Measurements from ENCODE around the gene OSBPL3. TPM values are rescaled to one million over a fixed set of nuclear protein-coding genes. Genes with fewer than 3 reads are reported as not detected.

OSBPL3 gene
- total RNA-seq, 1 donor from 2014 or later = 8.0 TPM

GRCh38 chr7:24784277-24784676, 195.7 kb downstream of the OSBPL3 start:
- DNase-seq (ENCODE audit: low spot score) = no peak
- no peak overlapping the region for H3K27ac Mint-ChIP-seq
- no peaks in the 10 kb centered on the region for H3K4me1 Mint-ChIP-seq
- H4K20me1 ChIP-seq (ENCODE audit: low read depth) = no peaks in the 10 kb centered on the region
- no peaks in the 10 kb centered on the region for H3K9me3 ChIP-seq (ENCODE audit: low read depth)
- H3K27me3 ChIP-seq = no peaks in the 10 kb centered on the region
- H3K9ac ChIP-seq = no peak overlapping the region
- no peaks in the 10 kb centered on the region for H3K36me3 ChIP-seq
- H3K9me3 Mint-ChIP-seq = peaks cover 16% of the 10 kb centered on the region
- no peak overlapping the region for H3K4me2 ChIP-seq
- H3K27ac ChIP-seq = no peak overlapping the region
- TF ChIP-seq, protein P1, sequence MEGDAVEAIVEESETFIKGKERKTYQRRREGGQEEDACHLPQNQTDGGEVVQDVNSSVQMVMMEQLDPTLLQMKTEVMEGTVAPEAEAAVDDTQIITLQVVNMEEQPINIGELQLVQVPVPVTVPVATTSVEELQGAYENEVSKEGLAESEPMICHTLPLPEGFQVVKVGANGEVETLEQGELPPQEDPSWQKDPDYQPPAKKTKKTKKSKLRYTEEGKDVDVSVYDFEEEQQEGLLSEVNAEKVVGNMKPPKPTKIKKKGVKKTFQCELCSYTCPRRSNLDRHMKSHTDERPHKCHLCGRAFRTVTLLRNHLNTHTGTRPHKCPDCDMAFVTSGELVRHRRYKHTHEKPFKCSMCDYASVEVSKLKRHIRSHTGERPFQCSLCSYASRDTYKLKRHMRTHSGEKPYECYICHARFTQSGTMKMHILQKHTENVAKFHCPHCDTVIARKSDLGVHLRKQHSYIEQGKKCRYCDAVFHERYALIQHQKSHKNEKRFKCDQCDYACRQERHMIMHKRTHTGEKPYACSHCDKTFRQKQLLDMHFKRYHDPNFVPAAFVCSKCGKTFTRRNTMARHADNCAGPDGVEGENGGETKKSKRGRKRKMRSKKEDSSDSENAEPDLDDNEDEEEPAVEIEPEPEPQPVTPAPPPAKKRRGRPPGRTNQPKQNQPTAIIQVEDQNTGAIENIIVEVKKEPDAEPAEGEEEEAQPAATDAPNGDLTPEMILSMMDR (IDR thresholded peaks at IDR 0.05) = no peak
- no peak for TF ChIP-seq EZH2 (IDR thresholded peaks at IDR 0.05)
- no peak for TF ChIP-seq EZH2phosphoT487 (IDR thresholded peaks at IDR 0.05)
- H2AFZ ChIP-seq (replicated peaks) = no peak overlapping the region
- no peak overlapping the region for H3K4me3 Mint-ChIP-seq
- peaks cover 3% of the 10 kb centered on the region for H3K36me3 Mint-ChIP-seq
- H3K4me3 ChIP-seq = no peak overlapping the region
- H3K79me2 ChIP-seq (ENCODE audit: low read depth) = no peaks in the 10 kb centered on the region
- H3K27me3 Mint-ChIP-seq (ENCODE audit: insufficient read depth, low read depth) = peaks cover 8% of the 10 kb centered on the region
- H3F3A ChIP-seq (ENCODE audit: low read depth) = no peaks in the 10 kb centered on the region
- H3K4me1 ChIP-seq = no peaks in the 10 kb centered on the region

- H3K36me3 ChIP-seq = no peaks in the 10 kb centered on the region
- no peak overlapping the region for H3K9ac ChIP-seq
- H3K27me3 Mint-ChIP-seq (ENCODE audit: insufficient read depth, low read depth) = peaks cover 8% of the 10 kb centered on the region
- H2AFZ ChIP-seq (replicated peaks) = no peak overlapping the region
- H3F3A ChIP-seq (ENCODE audit: low read depth) = no peaks in the 10 kb centered on the region
- no peak overlapping the region for H3K4me2 ChIP-seq
- no peak overlapping the region for H3K27ac Mint-ChIP-seq
- no peaks in the 10 kb centered on the region for H3K9me3 ChIP-seq (ENCODE audit: low read depth)
- no peak overlapping the region for H3K27ac ChIP-seq
- TF ChIP-seq EZH2phosphoT487 (IDR thresholded peaks at IDR 0.05) (no peak), EZH2 (IDR thresholded peaks at IDR 0.05) (no peak)
- TF ChIP-seq, protein P1 (IDR thresholded peaks at IDR 0.05) = no peak
- peaks cover 11% of the 10 kb centered on the region for H3K9me3 Mint-ChIP-seq
- no peak for DNase-seq (ENCODE audit: low spot score)
- H4K20me1 ChIP-seq (ENCODE audit: low read depth) = no peaks in the 10 kb centered on the region
- no peaks in the 10 kb centered on the region for H3K4me1 ChIP-seq
- no peak overlapping the region for H3K4me3 Mint-ChIP-seq
- no peaks in the 10 kb centered on the region for H3K27me3 ChIP-seq
- H3K4me1 Mint-ChIP-seq = no peaks in the 10 kb centered on the region
- H3K36me3 Mint-ChIP-seq = peaks cover 3% of the 10 kb centered on the region
- H3K79me2 ChIP-seq (ENCODE audit: low read depth) = no peaks in the 10 kb centered on the region
- no peak overlapping the region for H3K4me3 ChIP-seq
Measured at GRCh38 chr7:24783698-24784097, 196.3 kb downstream of the OSBPL3 start.

GRCh38 chr7:24781106-24781505, 198.9 kb downstream of the OSBPL3 start:
- no peak overlapping the region for H3K9ac ChIP-seq
- Mint-ChIP-seq H3K27me3 (ENCODE audit: insufficient read depth, low read depth) (peaks cover 6% of the 10 kb centered on the region), H3K4me1 (no peaks in the 10 kb centered on the region), H3K36me3 (peaks cover 3% of the 10 kb centered on the region), H3K9me3 (peaks cover 6% of the 10 kb centered on the region), H3K4me3 (no peak overlapping the region), H3K27ac (no peak overlapping the region)
- no peaks in the 10 kb centered on the region for H3K4me1 ChIP-seq
- no peaks in the 10 kb centered on the region for H4K20me1 ChIP-seq (ENCODE audit: low read depth)
- H3F3A ChIP-seq (ENCODE audit: low read depth) = no peaks in the 10 kb centered on the region
- H3K27me3 ChIP-seq = no peaks in the 10 kb centered on the region
- TF ChIP-seq EZH2phosphoT487 (IDR thresholded peaks at IDR 0.05) (no peak), EZH2 (IDR thresholded peaks at IDR 0.05) (no peak)
- TF ChIP-seq, protein P1 (IDR thresholded peaks at IDR 0.05) = no peak
- H3K27ac ChIP-seq = no peak overlapping the region
- H3K79me2 ChIP-seq (ENCODE audit: low read depth) = no peaks in the 10 kb centered on the region
- no peaks in the 10 kb centered on the region for H3K36me3 ChIP-seq
- no peak overlapping the region for H3K4me2 ChIP-seq
- no peak overlapping the region for H2AFZ ChIP-seq (replicated peaks)
- H3K9me3 ChIP-seq (ENCODE audit: low read depth) = no peaks in the 10 kb centered on the region
- DNase-seq (ENCODE audit: low spot score) = no peak
- H3K4me3 ChIP-seq = no peak overlapping the region

All from neural progenitor cell (in vitro differentiated cells).